Measurements from ENCODE around the gene OSBPL9. TPM values are rescaled to one million over a fixed set of nuclear protein-coding genes. Genes with fewer than 3 reads are reported as not detected.
"Not testable (repeated sequence)": the region's sequence is repeated elsewhere in the genome, so short reads cannot be mapped to it uniquely, and the experiment has no call there.

The OSBPL9 gene
- polyA plus RNA-seq, 1 donor, result 62.1 TPM

- DNase-seq, result no peak
Observed at GRCh38 chr1:51607681-51608095, 9.2 kb upstream of the OSBPL9 start.

GRCh38 chr1:51610104-51610503 is 6.8 kb upstream of the OSBPL9 start:
- not testable (repeated sequence) for DNase-seq

GRCh38 chr1:51610637-51611036 is 6.3 kb upstream of the OSBPL9 start:
- no peak for DNase-seq

- no peak for DNase-seq
Observed at GRCh38 chr1:51612447-51612961, 4.4 kb upstream of the OSBPL9 start.

- DNase-seq, result no peak
Observed at GRCh38 chr1:51615780-51616291, 1.1 kb upstream of the OSBPL9 start.

- DNase-seq, result no peak
Observed at GRCh38 chr1:51616490-51616889, 402 bp upstream of the OSBPL9 start.

- no peak for DNase-seq
Observed at GRCh38 chr1:51618715-51619114, 1.8 kb downstream of the OSBPL9 start.

GRCh38 chr1:51620470-51620869 is 3.6 kb downstream of the OSBPL9 start:
- no peak for DNase-seq

GRCh38 chr1:51621161-51621560 is 4.3 kb downstream of the OSBPL9 start:
- DNase-seq, result no peak

- no peak for DNase-seq
Observed at GRCh38 chr1:51621841-51622454, 5.1 kb downstream of the OSBPL9 start.

- DNase-seq, result no peak
Observed at GRCh38 chr1:51622455-51622913, 5.6 kb downstream of the OSBPL9 start.

GRCh38 chr1:51623025-51623424 is 6.1 kb downstream of the OSBPL9 start:
- DNase-seq, result no peak

- no peak for DNase-seq
Observed at GRCh38 chr1:51623450-51623849, 6.6 kb downstream of the OSBPL9 start.

GRCh38 chr1:51624855-51625254 is 8.0 kb downstream of the OSBPL9 start:
- no peak for DNase-seq

GRCh38 chr1:51627672-51628071 is 10.8 kb downstream of the OSBPL9 start:
- no peak for DNase-seq

- no peak for DNase-seq
Observed at GRCh38 chr1:51628715-51629590, 12.1 kb downstream of the OSBPL9 start.

- DNase-seq, result no peak
Observed at GRCh38 chr1:51629918-51630317, 13.0 kb downstream of the OSBPL9 start.

- no peak for DNase-seq
Observed at GRCh38 chr1:51630393-51630792, 13.5 kb downstream of the OSBPL9 start.

- no peak for DNase-seq
Observed at GRCh38 chr1:51630922-51631321, 14.0 kb downstream of the OSBPL9 start.

- DNase-seq, result no peak
Observed at GRCh38 chr1:51631747-51632146, 14.9 kb downstream of the OSBPL9 start.

- DNase-seq, result no peak
Observed at GRCh38 chr1:51634618-51635017, 17.7 kb downstream of the OSBPL9 start.

- no peak for DNase-seq
Observed at GRCh38 chr1:51635615-51636014, 18.7 kb downstream of the OSBPL9 start.

- no peak for DNase-seq
Observed at GRCh38 chr1:51636191-51636590, 19.3 kb downstream of the OSBPL9 start.
